Heart left ventricle (tissue), 16 donors: Measurements from ENCODE around the gene URM1. TPM values are rescaled to one million over a fixed set of nuclear protein-coding genes. Genes with fewer than 3 reads are reported as not detected.

Experiments used
- ATAC-seq, 4 donors: fragments of 200-7000 bp; cut with Tn5 transposase; one replicate each; pipeline ENCODE4 v1.9.1; 2020 to 2022; ENCODE audit warnings: moderate library complexity in 4 of 4, mild to moderate bottlenecking in 3 of 4, moderate number of reproducible peaks in 1 of 4
- DNase-seq, 5 donors: peaks; one replicate each; pipeline ENCODE4 v3.0.0-alpha.2; 2020
- H3K27ac ChIP-seq, 12 donors: fragments of 200-600 bp; sonication (generic) in 4 of 12; one replicate each; pipeline versions ENCODE4 v1.5.0 to v1.8.0; 2016 to 2022; ENCODE audit warnings: mild to moderate bottlenecking in 2 of 12
- H3K27me3 ChIP-seq, 9 donors: fragments of 200-600 bp; sonication (generic) in 2 of 9; one replicate each; pipeline versions ENCODE4 v1.5.1 to v1.8.0; 2016 to 2022; ENCODE audit warnings: mild to moderate bottlenecking in 3 of 9
- H3K36me3 ChIP-seq, 9 donors: fragments of 200-600 bp; sonication (generic) in 2 of 9; one replicate each; pipeline versions ENCODE4 v1.5.0 to v1.8.0; 2018 to 2022; ENCODE audit warnings: mild to moderate bottlenecking in 2 of 9
- H3K4me1 ChIP-seq, 12 donors: fragments of 200-600 bp; sonication (generic) in 4 of 12; one replicate each; pipeline versions ENCODE4 v1.5.0 to v1.8.0; 2016 to 2022; ENCODE audit warnings: mild to moderate bottlenecking in 3 of 12
- H3K4me3 ChIP-seq, 12 donors: fragments of 200-600 bp; sonication (generic) in 4 of 12; one replicate each; pipeline versions ENCODE4 v1.5.0 to v1.8.0; 2017 to 2022; ENCODE audit warnings: mild to moderate bottlenecking in 9 of 12, moderate library complexity in 4 of 12
- H3K9me3 ChIP-seq, 12 donors: fragments of 200-600 bp; sonication (generic) in 4 of 12; one replicate each; pipeline versions ENCODE4 v1.5.0 to v1.8.0; 2016 to 2022; ENCODE audit warnings: mild to moderate bottlenecking in 1 of 12
- POLR2A ChIP-seq, 2 donors: fragments of 450-650 bp; IDR thresholded peaks; one replicate each; pipeline ENCODE4 v1.6.1; 2017; ENCODE audit warnings: antibody characterized with exemption in 2 of 2, mild to moderate bottlenecking in 2 of 2, moderate library complexity in 2 of 2
- WGBS, 4 donors: extraction: QIAGEN DNeasy Blood & Tissue Kit in 2 of 4; methylation state at CpG; one replicate each; pipeline versions ENCODE4 v1.1.5 to v1.1.7; 2013 to 2018; 5-methylcytosine and 5-hydroxymethylcytosine counted together
- intact Hi-C, 10 donors: fragments of 100-400 bp; cut with DNase I; formaldehyde crosslinking; loops; one replicate each; pipeline versions ENCODE4 v1.11.1 to v1.14.2; 2022
- polyA plus RNA-seq, 2 donors: library from polyadenylated mRNA; stranded (reverse); fragments of 200-250 nt; gene quantifications; one replicate each; pipeline ENCODE4 v1.2.3, GENCODE V29; 2013
- total RNA-seq, 9 donors: library from RNA; depleted of rRNA in 2 of 9; stranded (reverse); fragments of >200 nt in 2 of 9; fragmentation: NEBNext Ultra II Directional in 3 of 9; extraction: Animal tissue kit (Norgen Biotek cat#: 25700) in 3 of 9; gene quantifications; one replicate each; pipeline versions ENCODE4 v1.1.0 to v1.2.4, GENCODE V29; 2016 to 2023
- TF ChIP-seq, protein P1 (sequence below), 12 donors: fragments of 200-600 bp; sonication (generic) in 4 of 12; IDR thresholded peaks; one replicate each; pipeline versions ENCODE4 v1.5.0 to v1.8.0; 2018 to 2022; ENCODE audit warnings: antibody characterized with exemption in 12 of 12, mild to moderate bottlenecking in 5 of 12
- donor health status: ischemic (EF 13 %, LVEDD 7.1; RV severe dilation, severe dysfunction).
- donor health status: healthy with polysubstance abuse.
- donor health status: DM: no; HTN: yes; CAD: no.
- donor health status: DM: no; HTN: no; CAD: no.
- donor health status: ischemic (EF 25% LVEDD 6.9; RV normal size, moderate dysfunction).
- donor health status: ischemic (EF 25% LVEDD 5.7; RV mildly dilated, moderate dysfunction).
- donor health status: healthy.
- donor health status: DM: yes; HTN: yes; CAD: no.
- donor health status: ischemic (EF 35%, LVEDD 5.7; RV mildly dilated, moderate dysfunction).
- donor health status: nonischemic (EF 11% LVEDD 7.7; RV severe dilation, severe dysfunction).
- donor health status: DM: yes; HTN: yes; CAD: no.
- donor health status: PGD.
- donor health status: ischemic (EF 29% LVEDD 5.4; RV normal size, mild dysfunction).
- donor health status: nonischemic (EF 23%, LVEDD 6.1; RV moderate dilation, normal function).

The URM1 gene
- total and polyA plus RNA-seq, 11 donors = 30.2 to 85.6 (median 45.4) TPM

GRCh38 chr9:128360826-128361225, 10.3 kb upstream of the URM1 start:
- ATAC-seq (no peak), DNase-seq (no peak)
- TF ChIP-seq, protein P1, sequence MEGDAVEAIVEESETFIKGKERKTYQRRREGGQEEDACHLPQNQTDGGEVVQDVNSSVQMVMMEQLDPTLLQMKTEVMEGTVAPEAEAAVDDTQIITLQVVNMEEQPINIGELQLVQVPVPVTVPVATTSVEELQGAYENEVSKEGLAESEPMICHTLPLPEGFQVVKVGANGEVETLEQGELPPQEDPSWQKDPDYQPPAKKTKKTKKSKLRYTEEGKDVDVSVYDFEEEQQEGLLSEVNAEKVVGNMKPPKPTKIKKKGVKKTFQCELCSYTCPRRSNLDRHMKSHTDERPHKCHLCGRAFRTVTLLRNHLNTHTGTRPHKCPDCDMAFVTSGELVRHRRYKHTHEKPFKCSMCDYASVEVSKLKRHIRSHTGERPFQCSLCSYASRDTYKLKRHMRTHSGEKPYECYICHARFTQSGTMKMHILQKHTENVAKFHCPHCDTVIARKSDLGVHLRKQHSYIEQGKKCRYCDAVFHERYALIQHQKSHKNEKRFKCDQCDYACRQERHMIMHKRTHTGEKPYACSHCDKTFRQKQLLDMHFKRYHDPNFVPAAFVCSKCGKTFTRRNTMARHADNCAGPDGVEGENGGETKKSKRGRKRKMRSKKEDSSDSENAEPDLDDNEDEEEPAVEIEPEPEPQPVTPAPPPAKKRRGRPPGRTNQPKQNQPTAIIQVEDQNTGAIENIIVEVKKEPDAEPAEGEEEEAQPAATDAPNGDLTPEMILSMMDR (IDR thresholded peaks at IDR 0.05) = no peak
- no peak for TF ChIP-seq POLR2A (IDR thresholded peaks at IDR 0.05)
- Histone ChIP-seq H3K9me3 (no peaks in the 10 kb centered on the region), H3K4me1 (peaks cover 0 to 29% (median 22%) of the 10 kb centered on the region in 12 donors), H3K36me3 (peaks cover 0 to 28% (median 15%) of the 10 kb centered on the region in 9 donors), H3K27me3 (no peaks in the 10 kb centered on the region), H3K4me3 (no peak overlapping the region), H3K27ac (no peak overlapping the region)
- intact Hi-C loops = loop anchor here in 5 of 10 donors (2.0 to 10.0 kb wide), 5 partner anchors 51 to 264 kb away; partner anchors contain the start of gene GLE1 (in 1 of the 5)
- WGBS, 4 donors = 60 to 100% (median 67%) methylated on average over 1 to 2 of the region's 2 CpGs; no CpG with 5 or more reads in 1 of the 4 donors

DNA sequence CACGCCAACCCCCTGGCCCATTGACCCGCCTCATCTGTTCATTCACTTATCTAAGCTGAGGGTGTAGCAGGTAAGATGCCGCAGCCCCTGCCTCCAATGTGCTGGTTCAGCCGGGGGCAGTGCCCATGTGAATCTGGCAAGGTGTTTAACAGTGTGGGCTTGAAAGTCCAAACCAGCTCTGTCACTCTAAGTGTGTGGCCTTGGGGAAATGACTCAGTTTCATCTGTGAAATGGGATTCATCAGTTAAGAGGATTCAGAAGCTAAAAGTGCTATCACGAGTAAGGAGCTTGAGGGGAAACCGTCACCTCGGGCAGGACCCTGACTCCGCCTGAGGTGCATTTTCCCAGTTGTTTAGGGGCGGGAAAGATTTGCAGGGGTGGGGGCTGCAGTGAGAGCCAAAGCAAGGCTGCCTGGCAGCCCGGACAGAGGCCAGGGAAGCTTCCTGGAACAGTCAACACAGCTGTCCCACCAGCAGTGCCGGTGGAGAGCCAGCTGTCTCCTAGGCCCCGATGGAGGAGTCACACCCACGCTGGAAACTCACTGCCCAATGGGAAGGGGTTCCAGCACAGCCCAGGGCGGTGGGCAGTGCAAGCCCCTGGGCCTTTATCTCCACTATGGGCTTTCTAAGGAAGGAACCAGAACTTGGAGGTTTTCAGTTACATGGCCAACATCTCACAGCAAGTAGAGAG, 9.7 kb upstream of the URM1 start:
- intact Hi-C loops = loop anchor here in 5 of 10 donors (2.0 to 10.0 kb wide), 5 partner anchors 51 to 263 kb away; partner anchors contain the start of gene GLE1 (in 1 of the 5)
- Histone ChIP-seq H3K4me1 (peaks cover 0 to 29% (median 22%) of the 10 kb centered on the region in 12 donors), H3K4me3 (peak overlapping the region in 11 of 12 donors; percentile 18 to 65 (median 50)), H3K9me3 (no peaks in the 10 kb centered on the region), H3K36me3 (peaks cover 0 to 22% (median 8%) of the 10 kb centered on the region in 9 donors), H3K27me3 (no peaks in the 10 kb centered on the region), H3K27ac (peak overlapping the region; percentile 1 to 75 (median 58))
- no peak for TF ChIP-seq POLR2A (IDR thresholded peaks at IDR 0.05)
- TF ChIP-seq, protein P1 (IDR thresholded peaks at IDR 0.05) = no peak
- DNase-seq (peak in 1 of 5 donors; percentile 18), ATAC-seq (peak in 3 of 4 donors; percentile 4 to 48 (median 14))
- 50 to 65% (median 55%) methylated on average over 13 to 14 of the region's 14 CpGs for WGBS, 4 donors

GRCh38 chr9:128361986-128362646, 9.1 kb upstream of the URM1 start:
- WGBS, 4 donors = 7 to 10% (median 9%) methylated on average over 16 to 20 of the region's 20 CpGs
- intact Hi-C loops = loop anchor here in 9 of 10 donors (1.0 to 10.0 kb wide), 8 partner anchors 49 to 263 kb away; partner anchors contain the start of gene GLE1 (in 1 of the 9)
- TF ChIP-seq, protein P1 (IDR thresholded peaks at IDR 0.05) = peak; percentile 86 to 98 (median 90)
- TF ChIP-seq POLR2A (IDR thresholded peaks at IDR 0.05) = peak in 1 of 2 donors; percentile 29
- Histone ChIP-seq H3K4me3 (peak overlapping the region in 11 of 12 donors; percentile 18 to 65 (median 50)), H3K27me3 (no peaks in the 10 kb centered on the region), H3K36me3 (peaks cover 0 to 19% (median 5%) of the 10 kb centered on the region in 9 donors), H3K4me1 (peaks cover 0 to 29% (median 22%) of the 10 kb centered on the region in 12 donors), H3K27ac (peak overlapping the region; percentile 1 to 75 (median 58)), H3K9me3 (no peaks in the 10 kb centered on the region)
- peak; percentile 83 to 89 (median 85) for DNase-seq
- ATAC-seq = peak; percentile 81 to 93 (median 90)
